NOMO-1 treated with DMSO at 0.1 percent for 48 hours (cell line): ENCODE measurements around the gene ALAD.
"Not testable (repeated sequence)": the region's sequence is repeated elsewhere in the genome, so short reads cannot be mapped to it uniquely, and the experiment has no call there.

Experiments
- DNase-seq: peaks from one replicate; lab custom pipeline; 2025; ENCODE audit not compliant: unreplicated experiment; lab: John Stamatoyannopoulos, UW

ALAD gene

DNA sequence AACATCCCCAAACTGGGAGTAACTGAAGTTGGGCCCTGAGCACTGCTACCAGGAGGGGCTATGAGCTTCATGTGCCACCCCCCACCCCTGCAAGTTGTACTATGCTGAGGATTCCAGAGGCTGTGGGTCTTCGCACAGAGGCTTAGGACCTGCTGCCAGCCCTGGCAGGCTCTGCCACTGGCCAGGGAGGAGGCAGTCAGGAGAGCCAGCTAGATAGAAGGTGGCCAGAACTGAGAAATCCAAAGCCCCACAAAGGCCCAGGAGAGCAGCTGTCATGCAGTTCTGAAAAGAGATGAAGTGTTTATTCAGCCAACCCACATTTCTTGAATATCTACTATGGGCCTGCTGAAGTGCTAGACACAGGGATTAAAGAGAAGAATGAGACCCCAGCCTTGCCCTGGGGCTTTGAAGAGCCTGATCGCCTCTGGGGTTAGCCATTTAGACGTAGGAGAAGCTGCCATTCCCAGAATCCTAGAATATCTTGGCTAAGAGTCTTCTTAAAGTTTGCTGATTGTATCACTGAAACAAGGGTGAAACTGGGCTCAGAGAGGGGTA is 1.4 kb downstream of the ALAD start:
- no peak for DNase-seq

DNA sequence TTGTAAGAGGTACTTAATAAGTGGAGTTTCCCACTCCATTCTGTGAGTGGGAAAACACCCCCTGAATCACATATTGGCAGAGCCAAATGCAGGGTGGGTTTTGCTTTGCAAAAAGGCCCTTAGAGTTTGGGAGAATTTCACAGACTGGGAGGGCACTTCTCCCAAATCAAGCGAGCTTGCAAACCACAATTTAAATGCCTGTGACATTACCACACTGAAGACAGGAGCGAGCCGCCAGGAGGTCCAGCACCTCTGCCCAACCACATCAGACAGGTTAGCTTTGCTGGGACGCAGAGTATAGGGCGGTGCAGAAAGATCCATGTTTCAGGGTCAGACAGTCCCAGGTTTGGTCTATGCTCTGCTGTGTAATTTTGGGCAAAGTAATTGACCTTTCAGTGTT is 2.3 kb downstream of the ALAD start:
- DNase-seq: no peak

GRCh38 chr9:113397203-113397631 is 3.9 kb downstream of the ALAD start:
- no peak for DNase-seq

GRCh38 chr9:113395000-113395861 is 5.9 kb downstream of the ALAD start:
- no peak for DNase-seq

DNA sequence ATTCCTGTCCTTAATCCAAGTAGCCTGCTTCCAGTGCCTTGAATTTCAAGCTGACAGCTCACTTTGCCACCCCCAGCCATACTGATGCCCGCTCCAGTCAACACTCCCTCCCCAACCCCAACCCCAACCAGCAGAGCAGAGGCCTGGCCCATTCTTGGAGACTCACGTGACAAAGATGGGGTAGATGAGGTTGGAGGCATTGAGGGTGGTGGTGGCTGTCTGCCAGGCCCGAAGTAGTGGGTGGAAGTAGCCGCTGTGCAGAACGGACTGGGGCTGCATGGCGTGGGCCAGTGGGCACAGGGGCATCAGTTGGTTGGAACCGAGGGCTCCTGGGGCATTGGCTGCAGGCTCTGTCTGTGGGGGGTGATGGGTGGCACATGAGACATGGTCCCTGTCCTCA is 7.8 kb downstream of the ALAD start:
- no peak for DNase-seq

DNA sequence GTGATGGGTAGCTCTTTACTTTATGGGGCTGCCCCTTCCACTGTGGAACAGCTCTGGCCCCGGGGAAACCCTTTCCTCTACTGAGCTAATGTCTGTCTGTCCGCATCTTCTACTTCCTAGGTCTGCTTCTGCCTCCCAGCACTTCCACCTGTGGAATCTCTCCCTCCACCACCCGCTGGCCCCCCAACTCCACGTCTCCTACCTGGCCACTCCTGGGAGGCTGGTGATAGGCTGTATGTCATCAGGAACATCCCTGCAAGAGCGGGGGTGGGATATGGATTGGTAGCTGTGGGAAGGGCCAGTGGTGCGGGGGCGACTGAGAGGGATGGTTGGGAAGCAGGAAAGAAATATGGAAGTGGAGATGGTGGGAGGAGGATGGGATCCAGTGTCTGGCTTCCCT is 9.2 kb downstream of the ALAD start:
- DNase-seq: no peak

DNA sequence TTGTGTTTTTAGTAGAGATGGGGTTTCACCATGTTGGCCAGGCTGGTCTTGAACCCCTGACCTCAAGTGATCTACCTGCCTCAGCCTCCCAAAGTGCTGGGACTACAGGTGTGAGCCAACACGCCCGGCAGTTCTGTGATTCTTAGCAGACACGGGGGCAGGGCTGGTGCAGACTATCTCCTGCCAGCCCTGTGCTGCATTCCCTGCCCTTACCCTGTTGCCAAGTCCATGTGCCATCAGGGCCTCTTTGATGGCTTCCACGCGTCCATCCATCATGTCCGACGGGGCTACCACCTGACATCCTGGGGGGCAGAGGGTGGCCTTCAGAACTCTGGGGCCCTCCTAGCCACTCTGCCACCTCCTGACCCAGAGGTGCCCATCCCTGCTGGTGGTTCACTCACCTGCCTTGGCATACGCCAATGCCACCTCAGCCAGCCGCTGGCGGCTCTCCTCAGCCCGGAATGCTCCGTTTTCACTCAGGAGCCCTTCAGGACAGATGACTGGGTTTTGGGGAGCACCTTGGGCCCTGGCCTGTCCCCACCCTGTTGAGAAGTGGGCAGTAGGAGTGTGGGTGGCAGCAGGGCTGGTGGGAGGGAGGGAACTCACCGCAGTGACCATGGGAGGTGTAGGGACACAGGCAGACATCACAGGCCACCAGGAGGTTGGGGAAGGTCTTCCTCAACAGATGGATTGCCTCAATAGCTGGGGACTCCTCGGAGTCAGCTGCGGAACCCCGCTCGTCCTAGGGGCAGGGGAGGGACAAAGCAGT is 10.7 kb downstream of the ALAD start:
- DNase-seq: no peak

DNA sequence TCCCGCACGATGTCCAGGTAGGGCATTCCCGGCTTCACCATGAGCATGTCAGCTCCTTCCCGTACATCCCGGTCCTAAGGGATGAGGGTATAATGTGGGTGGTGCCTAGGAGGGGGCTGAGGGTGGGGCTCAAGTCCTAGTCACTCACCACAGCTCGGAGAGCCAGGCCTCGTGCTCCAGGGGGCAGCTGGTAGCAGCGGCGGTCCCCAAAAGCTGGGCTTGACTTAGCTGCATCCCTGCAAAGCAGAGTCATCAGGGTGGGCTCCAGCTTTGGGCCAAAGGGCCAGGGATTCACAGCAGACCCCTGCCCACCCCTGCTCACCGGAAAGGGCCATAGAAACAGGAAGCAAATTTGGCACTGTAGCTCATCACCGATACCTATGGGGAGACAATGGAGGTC is 11.6 kb downstream of the ALAD start:
- no peak for DNase-seq

GRCh38 chr9:113388833-113389232 is 12.3 kb downstream of the ALAD start:
- no peak for DNase-seq

DNA sequence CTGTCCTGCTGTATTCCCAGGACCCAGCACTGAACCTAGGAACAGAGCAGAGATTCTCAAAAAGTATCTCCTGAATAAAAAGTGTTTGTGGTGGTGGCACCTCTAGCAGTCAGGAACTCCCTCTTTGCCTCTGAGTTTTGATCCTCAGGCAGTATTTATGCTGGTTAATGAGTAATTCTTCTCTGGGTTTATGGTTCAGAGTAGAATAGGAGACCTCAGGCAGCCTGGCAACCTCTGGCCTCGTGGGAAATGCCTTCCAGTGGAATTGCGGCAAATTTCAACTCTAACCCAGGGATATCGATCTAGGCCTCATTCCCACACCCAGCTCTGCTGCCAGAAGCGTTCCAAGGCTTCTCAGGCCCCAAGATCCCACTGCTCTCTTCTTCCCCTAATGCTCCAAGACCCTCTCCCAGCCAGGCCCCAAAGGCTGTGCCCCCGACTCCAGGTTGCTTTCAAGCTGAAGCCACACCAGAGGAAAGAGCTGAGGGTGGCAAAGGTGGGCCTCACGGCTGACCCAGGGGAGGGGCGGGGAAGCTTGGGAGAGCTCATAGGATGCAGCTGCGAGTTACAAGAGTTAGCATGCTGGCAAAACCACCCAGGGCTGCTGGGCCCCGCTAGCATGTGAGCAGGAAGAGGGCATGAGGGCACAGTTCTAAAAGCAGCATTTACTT is 13.4 kb downstream of the ALAD start:
- DNase-seq: no peak

DNA sequence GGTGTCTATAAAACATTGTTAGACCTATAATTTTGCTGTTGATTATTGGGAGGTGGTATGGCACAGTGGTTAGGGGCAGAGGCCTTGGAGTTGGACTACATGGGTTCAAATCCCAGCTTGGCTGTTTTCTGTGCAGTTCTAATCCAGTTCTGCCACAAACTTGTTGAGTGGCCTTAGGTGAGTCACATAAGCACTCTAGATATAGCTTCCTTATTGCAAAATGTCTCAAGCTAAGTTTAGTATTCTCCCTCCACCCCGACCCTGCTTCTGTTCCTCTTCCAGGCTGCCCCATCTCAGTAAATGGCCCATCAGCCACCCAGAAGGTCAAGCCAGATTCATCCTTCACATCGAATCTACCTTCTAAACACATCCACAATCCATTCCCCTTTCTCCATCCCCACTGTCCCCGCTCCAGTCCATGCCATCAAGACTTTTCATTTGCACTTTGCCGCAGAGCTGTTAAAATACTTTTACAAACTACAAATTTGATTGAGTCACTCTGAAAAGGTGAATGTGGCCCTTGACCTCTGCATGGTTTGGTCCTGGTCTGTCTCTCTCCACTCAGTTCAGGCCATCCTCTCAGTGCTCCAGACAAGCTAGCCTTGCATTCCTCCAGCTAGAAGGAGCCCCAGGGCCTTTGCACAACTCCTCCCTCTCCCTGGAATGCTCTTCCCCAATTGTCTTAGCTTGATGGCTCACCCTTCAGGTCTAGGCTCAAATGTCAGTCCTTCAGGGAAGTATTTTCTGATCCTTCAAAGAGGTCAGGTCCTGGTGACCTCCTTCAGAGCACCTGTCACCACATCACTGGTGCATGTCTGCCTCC is 14.3 kb downstream of the ALAD start:
- peak; percentile 84 for DNase-seq

GRCh38 chr9:113381909-113382411 is 19.1 kb downstream of the ALAD start:
- no peak for DNase-seq

GRCh38 chr9:113381441-113381840 is 19.6 kb downstream of the ALAD start:
- not testable (repeated sequence) for DNase-seq

GRCh38 chr9:113380869-113381378 is 20.2 kb downstream of the ALAD start:
- DNase-seq: no peak

- not testable (repeated sequence) for DNase-seq
Observed at GRCh38 chr9:113379829-113380210, 21.3 kb downstream of the ALAD start.

- not testable (repeated sequence) for DNase-seq
Observed at GRCh38 chr9:113379094-113379828, 21.8 kb downstream of the ALAD start.

- DNase-seq: peak; percentile 56
Observed at GRCh38 chr9:113376634-113377567, 24.2 kb downstream of the ALAD start, which contains the start of gene HDHD3. Gene HDHD3 (minus strand): TSS chr9:113376986. CDS start chr9:113374354, 2,632 bp downstream.
